ENCODE results near the gene SLC34A1. TPM values are rescaled to one million over a fixed set of nuclear protein-coding genes. Genes with fewer than 3 reads are reported as not detected.
"Not testable (repeated sequence)": the region's sequence is repeated elsewhere in the genome, so short reads cannot be mapped to it uniquely, and the experiment has no call there.

SLC34A1 gene
- total RNA-seq, 1 experiment from 2014 or later, result not detected

GRCh38 chr5:177419046-177419445, 34.8 kb downstream of the SLC34A1 start:
- no peaks in the 10 kb centered on the region for H3K36me3 ChIP-seq (replicated peaks; ENCODE audit: control insufficient read depth, insufficient read depth, low read length)

GRCh38 chr5:177420472-177420871, 36.2 kb downstream of the SLC34A1 start:
- not testable (repeated sequence) for H3K36me3 ChIP-seq (replicated peaks; ENCODE audit: control insufficient read depth, insufficient read depth, low read length); H3K27me3 ChIP-seq (ENCODE audit: control insufficient read depth, insufficient read depth, low read length); H3K4me3 ChIP-seq (ENCODE audit: insufficient read depth, low read depth, low read length); DNase-seq

More at GRCh38 chr5:177419046-177419445, 34.8 kb downstream of the SLC34A1 start:
- no peaks in the 10 kb centered on the region; the same call in 1 of the 2 replicates for H3K27me3 ChIP-seq (ENCODE audit: control insufficient read depth, insufficient read depth, low read length)
- DNase-seq, result no peak
- no peak overlapping the region for H3K4me3 ChIP-seq (ENCODE audit: insufficient read depth, low read depth, low read length)

- H3K4me3 ChIP-seq (ENCODE audit: insufficient read depth, low read depth, low read length), result no peak overlapping the region
- H3K27me3 ChIP-seq (ENCODE audit: control insufficient read depth, insufficient read depth, low read length), result no peaks in the 10 kb centered on the region
- no peak for DNase-seq
- no peaks in the 10 kb centered on the region for H3K36me3 ChIP-seq (replicated peaks; ENCODE audit: control insufficient read depth, insufficient read depth, low read length)
Observed at GRCh38 chr5:177421062-177421798, 37.0 kb downstream of the SLC34A1 start.

GRCh38 chr5:177423671-177424070, 39.4 kb downstream of the SLC34A1 start:
- DNase-seq, result no peak
- H3K36me3 ChIP-seq (replicated peaks; ENCODE audit: control insufficient read depth, insufficient read depth, low read length), result no peaks in the 10 kb centered on the region; the same call in 1 of the 2 replicates
- no peak overlapping the region for H3K4me3 ChIP-seq (ENCODE audit: insufficient read depth, low read depth, low read length)
- H3K27me3 ChIP-seq (ENCODE audit: control insufficient read depth, insufficient read depth, low read length), result no peaks in the 10 kb centered on the region

GRCh38 chr5:177425196-177425800, 41.1 kb downstream of the SLC34A1 start:
- H3K27me3 ChIP-seq (ENCODE audit: control insufficient read depth, insufficient read depth, low read length), result no peaks in the 10 kb centered on the region
- peaks cover 1% of the 10 kb centered on the region; the same call in 1 of the 2 replicates for H3K36me3 ChIP-seq (replicated peaks; ENCODE audit: control insufficient read depth, insufficient read depth, low read length)
- H3K4me3 ChIP-seq (ENCODE audit: insufficient read depth, low read depth, low read length), result peak overlapping the region; percentile 69
- DNase-seq, result no peak

GRCh38 chr5:177425801-177426565, 41.7 kb downstream of the SLC34A1 start:
- Histone ChIP-seq H3K27me3 (ENCODE audit: control insufficient read depth, insufficient read depth, low read length) (no peaks in the 10 kb centered on the region), H3K4me3 (ENCODE audit: insufficient read depth, low read depth, low read length) (peak overlapping the region; percentile 69), H3K36me3 (replicated peaks; ENCODE audit: control insufficient read depth, insufficient read depth, low read length) (peaks cover 4% of the 10 kb centered on the region)
- DNase-seq, result peak; percentile 99

- peaks cover 5% of the 10 kb centered on the region for H3K36me3 ChIP-seq (replicated peaks; ENCODE audit: control insufficient read depth, insufficient read depth, low read length)
- DNase-seq, result peak; percentile 100
- H3K27me3 ChIP-seq (ENCODE audit: control insufficient read depth, insufficient read depth, low read length), result no peaks in the 10 kb centered on the region
- H3K4me3 ChIP-seq (ENCODE audit: insufficient read depth, low read depth, low read length), result peak within 1 kb of the TSS; percentile 96
Observed at GRCh38 chr5:177426566-177427210, 42.5 kb downstream of the SLC34A1 start, which contains the start of gene GRK6. Gene GRK6 (plus strand): TSS chr5:177426676. CDS start chr5:177426846, 170 bp downstream.

- Histone ChIP-seq H3K36me3 (replicated peaks; ENCODE audit: control insufficient read depth, insufficient read depth, low read length) (peaks cover 6% of the 10 kb centered on the region), H3K27me3 (ENCODE audit: control insufficient read depth, insufficient read depth, low read length) (no peaks in the 10 kb centered on the region), H3K4me3 (ENCODE audit: insufficient read depth, low read depth, low read length) (peak overlapping the region; percentile 96)
- no peak for DNase-seq
Observed at GRCh38 chr5:177427211-177427822, 43.1 kb downstream of the SLC34A1 start.

- no peaks in the 10 kb centered on the region for H3K27me3 ChIP-seq (ENCODE audit: control insufficient read depth, insufficient read depth, low read length)
- no peak for DNase-seq
- peaks cover 14% of the 10 kb centered on the region for H3K36me3 ChIP-seq (replicated peaks; ENCODE audit: control insufficient read depth, insufficient read depth, low read length)
- H3K4me3 ChIP-seq (ENCODE audit: insufficient read depth, low read depth, low read length), result no peak overlapping the region
Observed at GRCh38 chr5:177427919-177428573, 43.8 kb downstream of the SLC34A1 start.

GRCh38 chr5:177428574-177429217, 44.5 kb downstream of the SLC34A1 start:
- no peak for DNase-seq
- peaks cover 16% of the 10 kb centered on the region for H3K36me3 ChIP-seq (replicated peaks; ENCODE audit: control insufficient read depth, insufficient read depth, low read length)
- H3K4me3 ChIP-seq (ENCODE audit: insufficient read depth, low read depth, low read length), result no peak overlapping the region
- H3K27me3 ChIP-seq (ENCODE audit: control insufficient read depth, insufficient read depth, low read length), result no peaks in the 10 kb centered on the region

GRCh38 chr5:177429248-177430040, 45.2 kb downstream of the SLC34A1 start:
- Histone ChIP-seq H3K27me3 (ENCODE audit: control insufficient read depth, insufficient read depth, low read length) (no peaks in the 10 kb centered on the region), H3K36me3 (replicated peaks; ENCODE audit: control insufficient read depth, insufficient read depth, low read length) (peaks cover 19% of the 10 kb centered on the region), H3K4me3 (ENCODE audit: insufficient read depth, low read depth, low read length) (no peak overlapping the region)
- peak; percentile 69 for DNase-seq

GRCh38 chr5:177430140-177430951, 46.1 kb downstream of the SLC34A1 start:
- H3K27me3 ChIP-seq (ENCODE audit: control insufficient read depth, insufficient read depth, low read length), result no peaks in the 10 kb centered on the region
- H3K36me3 ChIP-seq (replicated peaks; ENCODE audit: control insufficient read depth, insufficient read depth, low read length), result peaks cover 24% of the 10 kb centered on the region
- DNase-seq, result no peak
- no peak overlapping the region for H3K4me3 ChIP-seq (ENCODE audit: insufficient read depth, low read depth, low read length)

Measured in H7 (cell line).